K562 (cell line): ENCODE data around the gene EXOSC1. TPM values are rescaled to one million over a fixed set of nuclear protein-coding genes. Genes with fewer than 3 reads are reported as not detected.

Source experiments
- CREM ChIP-seq: IDR thresholded peaks from 2 replicates; pipeline ENCODE4 v1.6.1; 2014; ENCODE audit warnings: antibody characterized with exemption, low read depth
- E2F6 ChIP-seq, 2 experiments: IDR thresholded peaks; 2 replicates each; pipeline ENCODE4 v1.6.1; 2011; ENCODE audit warnings: borderline replicate concordance in 1 of 2, control low read depth in 1 of 2, low read depth in 1 of 2, low read length in 1 of 2, mild to moderate bottlenecking in 1 of 2, mixed read lengths in 1 of 2, moderate library complexity in 1 of 2; ENCODE audit not compliant: insufficient read depth in 1 of 2, insufficient read length in 1 of 2, poor library complexity in 1 of 2, severe bottlenecking in 1 of 2; ENCODE audit errors: extremely low read depth in 1 of 2
- FOXM1 ChIP-seq, 2 experiments: fragments of 450-650 bp in 1 of 2; sonication (generic) in 1 of 2; formaldehyde crosslinking in 1 of 2; IDR thresholded peaks; 2 replicates each; pipeline versions ENCODE4 v1.6.1 to v1.9.0; 2017 to 2022; ENCODE audit warnings: low read depth in 2 of 2, mild to moderate bottlenecking in 2 of 2, missing genetic modification reagents in 1 of 2, moderate library complexity in 1 of 2
- HMBOX1 ChIP-seq: sonication (generic); IDR thresholded peaks from 2 replicates; pipeline ENCODE4 v1.6.1; 2016
- NEUROD1 ChIP-seq: fragments of 150-350 bp; IDR thresholded peaks from 2 replicates; pipeline ENCODE4 v1.6.1; 2014; ENCODE audit warnings: borderline replicate concordance, low read length, low read depth; ENCODE audit not compliant: partially characterized antibody
- NR2F6 ChIP-seq: fragments of 450-650 bp; formaldehyde crosslinking; IDR thresholded peaks from 2 replicates; pipeline ENCODE4 v1.4.0; 2020; ENCODE audit warnings: mild to moderate bottlenecking
- SLC30A9 ChIP-seq: fragments of 250-450 bp; sonication (Bioruptor Pico); IDR thresholded peaks from 2 replicates; pipeline ENCODE4 v1.8.0; 2022; ENCODE audit warnings: mild to moderate bottlenecking, moderate library complexity
- SMARCE1 ChIP-seq: fragments of 450-650 bp; IDR thresholded peaks from 2 replicates; pipeline ENCODE4 v1.7.1; 2016; ENCODE audit warnings: mild to moderate bottlenecking
- TGIF2 ChIP-seq: sonication (generic); formaldehyde crosslinking; IDR thresholded peaks from 2 replicates; pipeline ENCODE4 v1.8.1; 2022; ENCODE audit warnings: mild to moderate bottlenecking, missing genetic modification reagents, moderate library complexity
- ZBTB34 ChIP-seq: fragments of 250-450 bp; sonication (Bioruptor Pico); IDR thresholded peaks from 2 replicates; pipeline ENCODE4 v1.8.0; 2021; ENCODE audit warnings: mild to moderate bottlenecking, moderate library complexity
- ZC3H4 ChIP-seq: sonication (generic); formaldehyde crosslinking; IDR thresholded peaks from 2 replicates; pipeline ENCODE4 v1.9.0; 2021; ENCODE audit warnings: missing genetic modification reagents, borderline replicate concordance
- ZKSCAN3 ChIP-seq: fragments of 250-450 bp; sonication (Bioruptor Pico); IDR thresholded peaks from 2 replicates; pipeline ENCODE4 v1.4.0; 2020
- ZNF175 ChIP-seq: fragments of 200-800 bp; sonication (Bioruptor generic); IDR thresholded peaks from 2 replicates; pipeline ENCODE4 v1.6.1; 2016; ENCODE audit warnings: low read depth, mild to moderate bottlenecking, missing genetic modification characterization, missing compliant biosample characterization
- ZNF740 ChIP-seq, 3 experiments: fragments of 200-800 bp in 1 of 3; sonication (Bioruptor generic) in 1 of 3; sonication (generic) in 1 of 3; formaldehyde crosslinking in 1 of 3; IDR thresholded peaks; 2 replicates each; pipeline versions ENCODE4 v1.6.1 to v1.8.0; 2016 to 2022; ENCODE audit warnings: mild to moderate bottlenecking in 2 of 3, missing compliant biosample characterization in 2 of 3, missing genetic modification characterization in 2 of 3, missing genetic modification reagents in 1 of 3
- polyA plus RNA-seq, 8 experiments: library from polyadenylated mRNA; depleted of rRNA in 4 of 8; stranded (reverse) in 5 of 8; unstranded in 3 of 8; fragments of >200 nt; fragmentation: Nextera tagmentation in 2 of 8; fragmentation: Illumina TruSeq in 1 of 8; extraction: Ambion mirVana in 2 of 8; extraction: Trizol in 1 of 8; gene quantifications; 2 replicates each; pipeline versions ENCODE4 v1.2.1 to v1.2.3, GENCODE V29; 2011 to 2014; ENCODE audit warnings: inconsistent platforms in 1 of 8, missing spikeins in 1 of 8
- total RNA-seq, 7 experiments: library from RNA; depleted of rRNA in 6 of 7; stranded (reverse); fragments of >200 nt in 6 of 7; fragmentation: Illumina TruSeq in 2 of 7; extraction: Trizol in 2 of 7; gene quantifications; 2 replicates each; pipeline versions ENCODE4 v1.2.1 to v1.2.3, GENCODE V29; 2011 to 2021; ENCODE audit warnings: low replicate concordance in 1 of 7
- TF ChIP-seq, protein P1 (sequence below): fragments of 200-400 bp; formaldehyde crosslinking; IDR thresholded peaks from 2 replicates; pipeline ENCODE4 v1.6.1; 2017; ENCODE audit warnings: mild to moderate bottlenecking, low read depth, low read length, moderate library complexity
- TF ChIP-seq, protein P2 (sequence below): fragments of 450-650 bp; IDR thresholded peaks from 2 replicates; pipeline ENCODE4 v1.6.1; 2017; ENCODE audit warnings: antibody characterized with exemption

EXOSC1 gene
- total and polyA plus RNA-seq, 9 of the 15 experiments (the other 6 are each of a cell fraction or from before 2014, with no cell fraction given), result 44.3 to 117 (median 67.0) TPM

GRCh38 chr10:97400665-97401454 lies 44.9 kb downstream of the EXOSC1 start, which contains the start of gene RRP12 (continued):
- TF ChIP-seq NEUROD1, result peak; percentile 35
- TF ChIP-seq CREM, result peak; percentile 96
- TF ChIP-seq FOXM1 (IDR thresholded peaks at IDR 0.05; ENCODE audit: low read depth), result no peak
- no peak for TF ChIP-seq FOXM1 (CRISPR knock-in tag; IDR thresholded peaks at IDR 0.05; ENCODE audit: low read depth)
- no peak for TF ChIP-seq HMBOX1
- no peak for TF ChIP-seq ZKSCAN3 (CRISPR knock-in tag)
- TF ChIP-seq SMARCE1, result no peak
- TF ChIP-seq, protein P1, sequence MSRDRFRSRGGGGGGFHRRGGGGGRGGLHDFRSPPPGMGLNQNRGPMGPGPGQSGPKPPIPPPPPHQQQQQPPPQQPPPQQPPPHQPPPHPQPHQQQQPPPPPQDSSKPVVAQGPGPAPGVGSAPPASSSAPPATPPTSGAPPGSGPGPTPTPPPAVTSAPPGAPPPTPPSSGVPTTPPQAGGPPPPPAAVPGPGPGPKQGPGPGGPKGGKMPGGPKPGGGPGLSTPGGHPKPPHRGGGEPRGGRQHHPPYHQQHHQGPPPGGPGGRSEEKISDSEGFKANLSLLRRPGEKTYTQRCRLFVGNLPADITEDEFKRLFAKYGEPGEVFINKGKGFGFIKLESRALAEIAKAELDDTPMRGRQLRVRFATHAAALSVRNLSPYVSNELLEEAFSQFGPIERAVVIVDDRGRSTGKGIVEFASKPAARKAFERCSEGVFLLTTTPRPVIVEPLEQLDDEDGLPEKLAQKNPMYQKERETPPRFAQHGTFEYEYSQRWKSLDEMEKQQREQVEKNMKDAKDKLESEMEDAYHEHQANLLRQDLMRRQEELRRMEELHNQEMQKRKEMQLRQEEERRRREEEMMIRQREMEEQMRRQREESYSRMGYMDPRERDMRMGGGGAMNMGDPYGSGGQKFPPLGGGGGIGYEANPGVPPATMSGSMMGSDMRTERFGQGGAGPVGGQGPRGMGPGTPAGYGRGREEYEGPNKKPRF, result no peak
- no peak for TF ChIP-seq ZNF740 (CRISPR knock-in tag; IDR thresholded peaks at IDR 0.05)
- no peak for TF ChIP-seq ZNF740 (tag; IDR thresholded peaks at IDR 0.05)
- no peak for TF ChIP-seq ZBTB34 (CRISPR knock-in tag)
- TF ChIP-seq E2F6 (IDR thresholded peaks at IDR 0.05; ENCODE audit: borderline replicate concordance in 1 of 2, extremely low read depth in 1 of 2, insufficient read depth in 1 of 2, insufficient read length in 1 of 2, low read depth in 1 of 2, low read length in 1 of 2, poor library complexity in 1 of 2, severe bottlenecking in 1 of 2), result peak in 1 of 2 experiments; percentile 7
- TF ChIP-seq NR2F6 (CRISPR knock-in tag), result no peak
- no peak for TF ChIP-seq SLC30A9 (CRISPR knock-in tag)
- no peak for TF ChIP-seq ZNF175 (CRISPR knock-in tag)
- TF ChIP-seq ZC3H4 (CRISPR knock-in tag), result 0 out of 2 replicates have a peak, but pooled peaks have one; percentile 51
- TF ChIP-seq, protein P2, sequence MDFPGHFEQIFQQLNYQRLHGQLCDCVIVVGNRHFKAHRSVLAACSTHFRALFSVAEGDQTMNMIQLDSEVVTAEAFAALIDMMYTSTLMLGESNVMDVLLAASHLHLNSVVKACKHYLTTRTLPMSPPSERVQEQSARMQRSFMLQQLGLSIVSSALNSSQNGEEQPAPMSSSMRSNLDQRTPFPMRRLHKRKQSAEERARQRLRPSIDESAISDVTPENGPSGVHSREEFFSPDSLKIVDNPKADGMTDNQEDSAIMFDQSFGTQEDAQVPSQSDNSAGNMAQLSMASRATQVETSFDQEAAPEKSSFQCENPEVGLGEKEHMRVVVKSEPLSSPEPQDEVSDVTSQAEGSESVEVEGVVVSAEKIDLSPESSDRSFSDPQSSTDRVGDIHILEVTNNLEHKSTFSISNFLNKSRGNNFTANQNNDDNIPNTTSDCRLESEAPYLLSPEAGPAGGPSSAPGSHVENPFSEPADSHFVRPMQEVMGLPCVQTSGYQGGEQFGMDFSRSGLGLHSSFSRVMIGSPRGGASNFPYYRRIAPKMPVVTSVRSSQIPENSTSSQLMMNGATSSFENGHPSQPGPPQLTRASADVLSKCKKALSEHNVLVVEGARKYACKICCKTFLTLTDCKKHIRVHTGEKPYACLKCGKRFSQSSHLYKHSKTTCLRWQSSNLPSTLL, result no peak
- TF ChIP-seq TGIF2 (CRISPR knock-in tag), result 0 out of 2 replicates have a peak, but pooled peaks have one; percentile 64
